Measurements from ENCODE around the gene CD164.
"Not testable (repeated sequence)": the region's sequence is repeated elsewhere in the genome, so short reads cannot be mapped to it uniquely, and the experiment has no call there.

CD164 gene

DNA sequence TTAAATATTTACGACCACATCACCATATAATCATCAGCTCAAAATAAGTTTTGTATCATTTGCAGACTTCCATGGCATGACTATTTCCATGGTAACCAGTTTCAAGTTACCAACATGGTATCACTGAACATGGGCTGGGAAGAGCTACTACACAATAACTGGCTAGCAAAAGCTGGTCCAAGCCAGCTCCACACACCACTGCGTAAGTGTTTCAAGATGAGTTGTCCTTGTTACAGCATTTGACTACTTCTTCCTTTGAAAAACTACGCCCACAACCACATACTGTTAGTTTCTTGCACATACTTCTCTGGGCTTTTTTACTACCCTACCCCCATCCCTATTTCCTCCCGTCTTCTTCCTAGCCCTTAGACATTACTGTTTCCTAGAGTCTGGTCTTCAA, 8.5 kb downstream of the CD164 start:
- DNase-seq: no peak

- DNase-seq: no peak
Observed at GRCh38 chr6:109373331-109373730, 8.9 kb downstream of the CD164 start.

DNA sequence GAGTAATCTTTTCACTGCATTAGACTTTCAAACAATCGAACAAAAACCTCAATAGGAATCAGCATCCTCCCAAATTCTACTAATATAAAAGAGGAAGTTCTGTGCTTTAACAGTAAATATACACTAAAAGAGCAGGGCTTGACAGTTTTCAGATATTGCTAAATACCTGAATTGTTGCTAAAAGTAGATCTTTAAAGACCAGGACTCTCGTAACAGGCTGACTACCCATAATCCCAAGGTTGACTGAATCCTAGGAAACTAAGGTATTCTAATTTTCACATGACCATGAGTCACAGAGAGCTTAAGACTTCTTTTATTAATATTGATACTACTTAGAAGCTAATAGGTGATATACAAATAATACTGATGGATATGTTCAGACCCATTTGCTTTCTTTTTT, 10.1 kb downstream of the CD164 start:
- no peak for DNase-seq

GRCh38 chr6:109370792-109371191, 11.5 kb downstream of the CD164 start:
- no peak for DNase-seq

GRCh38 chr6:109370336-109370735, 11.9 kb downstream of the CD164 start:
- no peak for DNase-seq

DNA sequence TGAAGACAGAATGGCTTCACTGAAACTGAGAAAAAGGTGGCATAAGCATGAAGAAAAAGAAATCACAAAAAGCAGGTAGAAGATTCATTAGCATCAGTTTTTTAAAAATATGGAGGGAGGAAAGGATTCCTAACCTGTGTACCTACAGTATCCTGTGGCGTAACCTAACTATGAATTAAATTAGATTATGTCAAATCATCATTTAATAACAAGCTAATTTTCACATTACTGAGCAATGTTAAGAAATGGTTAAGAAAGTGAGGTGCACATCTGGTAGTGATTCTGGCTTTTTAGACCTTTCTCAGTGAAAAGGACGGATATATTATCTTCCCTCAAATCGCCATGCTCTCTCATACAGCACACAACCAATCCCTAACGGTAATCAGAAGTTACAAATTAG, 12.5 kb downstream of the CD164 start:
- DNase-seq: no peak

- DNase-seq: not testable (repeated sequence)
Observed at GRCh38 chr6:109364382-109365078, 17.7 kb downstream of the CD164 start.

DNA sequence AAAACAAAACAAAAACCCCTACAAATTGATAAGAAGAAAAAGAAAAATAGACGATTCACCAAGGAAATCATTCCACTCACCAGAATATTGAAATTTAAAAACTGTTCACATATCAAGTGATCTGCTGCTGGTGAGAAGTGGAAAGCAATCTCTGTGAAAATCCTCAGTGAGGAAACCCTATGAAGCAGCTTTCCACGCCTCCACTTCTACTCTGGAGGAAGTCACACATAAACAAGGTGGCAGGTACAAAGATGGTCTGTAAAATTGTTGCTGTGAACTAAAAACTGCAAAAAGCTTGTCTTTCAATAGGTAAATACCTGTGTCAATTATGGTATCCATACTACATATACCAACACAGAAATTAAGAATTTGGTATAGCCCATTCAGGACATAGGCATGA, 18.5 kb downstream of the CD164 start:
- no peak for DNase-seq

- DNase-seq: no peak
Observed at GRCh38 chr6:109362102-109362884, 20.0 kb downstream of the CD164 start.

DNA sequence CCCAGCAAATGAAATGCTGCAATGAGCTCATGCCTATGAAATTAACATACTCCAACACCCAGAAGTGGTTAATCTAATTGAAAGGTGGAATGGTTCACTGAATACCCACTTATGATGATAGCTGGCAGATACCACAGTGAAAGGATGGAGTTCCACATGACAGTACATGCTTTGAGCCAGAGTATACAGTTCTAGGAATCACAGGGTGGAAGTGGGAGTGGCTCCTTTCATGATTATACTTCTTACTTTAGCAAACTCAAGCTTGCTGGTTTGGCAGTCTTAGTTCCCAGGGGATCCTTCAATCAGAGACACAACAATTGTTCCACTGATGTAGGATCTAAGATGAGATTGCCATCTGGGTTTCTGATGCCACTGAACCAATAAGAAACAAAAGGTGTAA, 21.5 kb downstream of the CD164 start:
- DNase-seq: no peak

- DNase-seq: no peak
Observed at GRCh38 chr6:109360281-109360680, 22.0 kb downstream of the CD164 start.

- no peak for DNase-seq
Observed at GRCh38 chr6:109359248-109359647, 23.0 kb downstream of the CD164 start.

DNA sequence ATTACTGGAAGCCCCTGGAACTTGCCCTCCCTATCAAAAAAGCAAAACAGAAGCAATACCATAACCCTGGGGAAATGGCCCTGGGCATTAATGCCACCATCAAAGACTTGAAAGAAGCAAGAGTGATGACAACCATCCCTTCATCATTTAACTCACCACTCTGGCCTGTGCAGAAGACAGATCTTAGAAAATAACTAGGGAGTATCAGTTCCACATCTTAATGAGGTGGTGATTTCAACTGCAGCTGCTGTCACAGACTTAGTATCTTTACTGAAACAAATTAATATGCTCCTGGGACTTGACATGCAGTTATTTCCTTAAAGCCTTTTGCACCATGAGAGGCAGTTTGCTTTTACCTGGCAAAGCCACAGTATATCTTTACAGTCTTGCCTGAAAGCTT, 24.1 kb downstream of the CD164 start:
- DNase-seq: no peak

- DNase-seq: no peak
Observed at GRCh38 chr6:109356237-109356636, 26.0 kb downstream of the CD164 start.

GRCh38 chr6:109351231-109352130, 30.8 kb downstream of the CD164 start:
- no peak for DNase-seq

GRCh38 chr6:109349419-109349987, 32.8 kb downstream of the CD164 start:
- no peak for DNase-seq

DNA sequence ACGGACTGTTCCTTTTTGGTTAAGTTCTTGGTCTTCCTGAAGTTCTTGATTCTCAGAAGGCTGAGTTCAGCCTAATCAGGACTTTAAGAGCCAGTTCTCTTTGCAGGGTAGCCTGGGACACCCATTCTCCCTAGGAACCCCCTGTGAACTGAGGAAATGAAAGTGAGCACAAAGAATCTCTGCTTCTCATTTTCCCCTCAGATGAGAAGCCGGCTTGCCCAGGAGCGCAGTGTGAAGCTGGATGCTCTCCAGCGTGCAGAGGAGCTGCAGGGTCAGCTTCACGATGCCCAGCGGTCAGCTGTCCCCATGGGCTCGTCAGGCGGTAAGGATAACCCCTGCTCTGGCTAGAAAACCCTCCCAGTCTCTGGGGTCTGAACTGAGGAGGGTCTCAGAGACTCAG, 34.0 kb downstream of the CD164 start:
- DNase-seq: no peak

DNA sequence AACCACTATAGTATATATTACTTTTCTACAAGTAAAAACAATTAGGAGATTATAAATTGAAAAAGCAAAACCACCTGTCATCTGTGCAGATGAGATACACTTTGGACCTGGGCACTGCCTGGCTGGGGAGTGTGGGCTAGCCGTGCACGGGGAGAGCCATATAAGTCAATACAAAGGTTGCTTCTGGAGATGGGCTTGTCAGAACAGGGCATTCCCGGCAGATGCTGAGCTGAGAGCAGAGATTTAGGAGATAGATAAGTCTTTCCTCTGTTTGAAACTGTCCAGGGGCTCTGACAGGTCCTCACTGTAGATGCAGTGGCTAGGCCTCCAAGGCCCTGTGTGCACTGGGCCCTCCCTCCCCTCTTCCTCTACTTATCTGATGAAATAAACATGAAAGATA, 34.5 kb downstream of the CD164 start:
- DNase-seq: no peak

DNA sequence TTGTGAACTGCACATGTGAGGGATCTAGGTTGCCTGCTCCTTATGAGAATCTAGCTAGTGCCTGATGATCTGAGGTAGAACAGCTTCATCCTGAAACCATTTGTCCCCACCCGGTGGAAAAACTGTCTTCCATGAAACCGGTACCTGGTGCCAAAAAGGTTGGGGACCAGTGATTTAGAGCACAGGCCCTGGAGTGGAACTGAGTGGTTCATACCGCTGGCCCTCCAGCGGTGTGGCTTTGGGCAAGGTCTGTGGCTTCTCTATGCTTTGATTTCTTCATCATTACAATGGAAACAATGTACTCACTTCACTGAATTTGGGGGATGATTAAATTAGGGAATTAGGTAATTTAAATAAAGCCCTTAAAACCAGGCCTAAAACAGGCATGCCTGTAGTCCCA, 36.3 kb downstream of the CD164 start:
- no peak for DNase-seq

DNA sequence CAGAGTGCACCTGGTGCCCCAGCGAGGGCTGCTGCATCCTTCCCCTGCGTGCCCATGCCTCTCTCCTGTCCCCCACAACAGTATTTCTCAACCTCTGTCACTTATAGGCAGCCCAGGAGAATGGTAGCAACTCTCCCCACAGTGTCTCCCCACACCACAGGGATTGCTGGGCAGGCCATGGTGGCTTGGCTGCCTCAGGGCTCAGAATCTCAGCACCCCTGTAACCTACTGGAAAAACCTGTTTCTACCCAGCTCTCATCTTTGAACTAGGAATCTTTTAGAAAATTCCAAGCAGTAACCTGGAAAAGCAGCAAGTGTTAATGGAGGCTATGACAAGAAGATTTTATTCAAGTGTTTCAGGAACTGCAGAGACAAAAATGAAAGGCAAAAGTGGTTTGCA, 38.0 kb downstream of the CD164 start:
- no peak for DNase-seq

GRCh38 chr6:109343518-109343917, 38.7 kb downstream of the CD164 start:
- DNase-seq: no peak

DNA sequence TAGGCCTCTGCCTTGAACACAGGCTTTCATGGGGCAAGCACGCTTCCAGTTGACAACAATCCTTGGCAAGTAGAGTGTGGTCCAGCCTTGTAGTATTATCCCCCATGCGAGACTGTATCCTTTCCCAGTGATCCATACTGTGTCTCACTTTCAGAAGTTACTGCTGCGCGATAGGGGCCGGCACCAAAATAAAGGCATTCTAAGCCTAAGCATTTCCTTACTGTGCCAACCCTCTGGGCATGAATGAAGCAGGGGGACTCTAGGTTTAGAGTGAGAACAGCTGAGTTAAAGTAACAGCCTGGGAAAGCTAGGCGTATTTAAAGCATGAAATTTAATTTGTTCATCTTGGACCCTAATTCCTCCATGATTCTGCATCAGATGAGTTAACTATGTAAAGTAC, 39.4 kb downstream of the CD164 start:
- DNase-seq: no peak

DNA sequence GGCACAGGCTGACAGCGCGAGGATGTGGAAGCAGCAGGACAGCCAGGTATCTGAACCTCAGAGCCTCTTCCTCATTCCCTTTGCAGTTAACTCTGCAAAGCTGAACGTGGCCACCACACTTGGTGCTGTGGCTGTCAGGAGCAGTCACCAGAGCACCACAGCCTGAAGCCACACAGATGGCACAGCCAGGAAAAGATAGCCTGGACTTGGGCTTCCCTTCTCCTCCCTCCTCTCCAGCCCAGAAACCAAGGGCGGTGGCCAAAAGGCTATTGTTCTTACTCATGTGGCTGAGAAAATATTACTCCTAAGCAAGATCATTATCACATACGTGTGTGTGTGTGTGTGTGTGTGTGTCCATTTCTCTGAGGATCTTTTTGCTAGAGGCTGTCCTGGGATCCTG, 39.8 kb downstream of the CD164 start:
- no peak for DNase-seq
